GM19397 (cell line): ENCODE measurements around the gene CALY.

ENCODE experiments used
- ATAC-seq: cut with Tn5 transposase; IDR thresholded peaks from one replicate; pipeline ENCODE4 v1.9.1; 2021; ENCODE audit warnings: mild to moderate bottlenecking, moderate library complexity; ENCODE audit not compliant: unreplicated experiment

CALY gene

GRCh38 chr10:133312769-133313145 lies 23.9 kb downstream of the CALY start:
- ATAC-seq: no peak

DNA sequence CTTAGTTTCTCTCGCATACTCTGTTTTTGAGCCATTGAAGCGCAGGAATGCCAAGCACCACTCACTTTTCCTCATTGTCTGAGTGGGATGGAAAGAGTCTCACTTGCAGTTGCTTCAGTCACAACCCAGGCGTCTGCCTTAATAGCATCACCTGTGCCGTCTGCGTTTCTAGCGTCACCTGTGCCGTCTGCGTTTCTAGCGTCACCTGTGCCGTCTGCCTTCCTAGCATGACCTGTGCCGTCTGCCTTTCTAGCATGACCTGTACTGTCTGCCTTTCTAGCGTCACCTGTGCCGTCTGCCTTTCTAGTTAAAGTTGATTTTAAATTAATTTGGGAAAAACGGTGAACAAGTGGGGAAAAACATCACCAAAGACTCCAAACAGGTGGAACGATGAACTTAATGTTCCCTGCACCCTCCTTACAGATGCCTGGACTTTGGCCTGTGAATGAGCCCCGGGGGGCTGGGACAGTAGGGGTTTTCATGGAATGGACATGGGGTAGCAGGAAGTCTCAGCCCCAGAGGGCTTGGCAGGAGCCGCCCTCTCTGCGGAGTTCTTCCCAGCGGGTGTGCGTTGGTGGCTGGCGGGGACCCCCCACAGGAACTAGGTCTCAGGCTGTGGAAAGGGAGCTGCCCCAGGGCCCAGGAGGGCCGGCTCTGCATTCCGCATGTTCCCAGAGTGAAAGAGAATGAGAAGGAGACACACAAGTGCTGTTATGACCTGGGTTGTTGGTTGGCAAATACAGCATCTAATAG lies 24.5 kb downstream of the CALY start:
- ATAC-seq: no peak

GRCh38 chr10:133311570-133311969 lies 25.1 kb downstream of the CALY start:
- no peak for ATAC-seq

- no peak for ATAC-seq
Observed at GRCh38 chr10:133310789-133311188, 25.9 kb downstream of the CALY start.

GRCh38 chr10:133310399-133310755 lies 26.3 kb downstream of the CALY start:
- no peak for ATAC-seq

- ATAC-seq: no peak
Observed at GRCh38 chr10:133309720-133310398, 26.8 kb downstream of the CALY start.

- peak; percentile 78 for ATAC-seq
Observed at GRCh38 chr10:133309100-133309719, 27.5 kb downstream of the CALY start.

DNA sequence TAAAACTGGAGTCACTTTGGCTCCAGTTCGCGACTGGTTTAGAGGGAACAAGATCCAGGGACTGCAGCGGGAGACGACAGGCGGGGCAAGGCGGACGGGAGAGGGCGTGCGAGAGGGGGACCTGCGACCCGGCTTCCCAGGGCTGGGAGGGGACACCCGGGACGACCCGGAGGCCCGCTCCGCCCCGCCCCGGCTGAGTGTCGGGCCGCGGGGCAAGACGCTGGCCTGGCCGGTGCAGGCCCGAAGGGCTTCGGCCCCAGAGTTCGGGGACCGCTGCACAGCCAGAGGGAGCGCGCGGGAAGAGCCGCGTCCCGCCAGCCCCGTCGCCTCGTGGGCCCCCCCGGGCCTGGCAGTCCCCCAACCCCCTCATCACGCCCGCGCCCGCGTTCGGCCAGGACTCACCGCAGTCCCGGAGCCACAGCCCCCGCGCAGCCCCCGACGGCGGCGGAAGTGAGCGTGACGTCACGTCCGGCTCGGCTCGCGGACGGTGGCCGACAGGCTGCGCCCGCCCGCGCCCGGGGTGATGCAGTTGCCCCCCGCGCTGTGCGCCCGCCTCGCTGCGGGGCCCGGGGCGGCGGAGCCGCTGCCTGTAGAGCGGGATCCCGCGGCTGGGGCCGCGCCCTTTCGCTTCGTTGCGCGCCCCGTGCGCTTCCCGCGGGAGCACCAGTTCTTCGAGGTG lies 28.1 kb downstream of the CALY start, which contains the start of the genes TUBGCP2 and ZNF511:
TUBGCP2 (minus strand) TSS at position 452 of the 679 bp plus-strand sequence. CDS start 5,931 bp downstream, outside the sequence.
ZNF511 (plus strand) TSS at position 494 of the 679 bp plus-strand sequence; CDS start at position 524, 30 bp downstream.
- peak; percentile 82 for ATAC-seq

GRCh38 chr10:133307776-133308420 lies 28.8 kb downstream of the CALY start:
- ATAC-seq: peak; percentile 28

DNA sequence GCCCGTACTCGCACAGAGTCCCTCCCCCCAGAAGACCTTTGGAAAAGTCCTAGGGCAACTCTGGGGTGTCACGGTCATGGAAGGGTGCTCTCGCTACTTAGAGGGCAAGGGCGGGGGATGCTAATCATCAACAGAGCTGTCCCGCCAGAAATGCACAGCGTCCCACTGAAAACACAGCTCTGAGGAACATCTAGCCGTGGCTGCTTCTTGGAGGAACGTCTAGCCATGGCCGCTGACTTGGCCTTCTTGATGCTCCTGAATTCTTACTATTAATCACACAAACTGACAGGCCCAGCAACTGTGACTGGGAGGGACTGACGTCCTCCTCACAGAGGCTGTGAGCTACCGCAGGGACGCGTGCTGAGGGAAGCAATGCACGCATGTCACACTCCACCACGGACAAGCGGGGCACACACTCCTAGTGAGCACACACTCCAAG lies 29.7 kb downstream of the CALY start:
- ATAC-seq: no peak

- no peak for ATAC-seq
Observed at GRCh38 chr10:133306097-133306476, 30.6 kb downstream of the CALY start.

- ATAC-seq: no peak
Observed at GRCh38 chr10:133303206-133303605, 33.5 kb downstream of the CALY start.

DNA sequence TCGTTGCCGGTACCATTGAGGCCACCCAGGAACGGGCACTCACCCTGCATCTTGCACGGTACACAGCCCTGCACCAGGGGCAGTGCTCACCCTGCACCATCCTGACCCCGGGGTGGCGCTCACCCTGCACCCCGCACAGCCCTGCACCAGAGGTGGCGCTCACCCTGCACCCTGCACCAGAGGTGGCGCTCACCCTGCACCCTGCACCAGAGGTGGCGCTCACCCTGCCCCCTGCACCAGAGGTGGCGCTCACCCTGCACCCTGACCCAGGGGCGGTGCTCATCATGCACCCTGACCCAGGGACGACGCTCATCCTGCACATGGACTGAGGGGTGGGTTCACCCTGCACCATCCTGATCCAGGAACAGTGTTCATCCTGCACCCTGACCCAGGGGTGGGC lies 34.5 kb downstream of the CALY start:
- no peak for ATAC-seq

DNA sequence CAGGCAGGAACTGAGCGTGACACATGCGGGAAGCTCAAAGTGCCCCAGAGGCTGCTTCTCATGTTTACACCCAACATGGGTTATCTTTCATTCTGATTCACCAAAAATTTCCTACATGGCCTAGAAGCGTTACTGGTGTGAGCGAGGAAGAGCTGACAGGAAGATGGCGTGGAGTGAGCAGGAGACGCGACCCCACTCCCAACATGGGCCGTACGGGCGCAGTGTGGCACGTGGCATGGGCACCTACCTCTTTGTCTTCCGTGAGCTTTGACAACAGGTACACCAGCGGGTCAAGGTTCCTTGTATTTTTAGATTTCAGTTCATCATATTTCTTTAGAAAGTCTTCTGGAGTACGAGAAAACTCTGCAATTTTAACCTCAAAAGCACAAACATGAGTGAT lies 37.0 kb downstream of the CALY start:
- no peak for ATAC-seq

- ATAC-seq: no peak
Observed at GRCh38 chr10:133299224-133299623, 37.5 kb downstream of the CALY start.

- no peak for ATAC-seq
Observed at GRCh38 chr10:133298466-133298865, 38.2 kb downstream of the CALY start.

- ATAC-seq: no peak
Observed at GRCh38 chr10:133297504-133297903, 39.2 kb downstream of the CALY start.

GRCh38 chr10:133295426-133296320 lies 41.0 kb downstream of the CALY start:
- ATAC-seq: no peak

GRCh38 chr10:133294189-133294588 lies 42.5 kb downstream of the CALY start:
- ATAC-seq: no peak

- ATAC-seq: no peak
Observed at GRCh38 chr10:133293810-133294119, 42.9 kb downstream of the CALY start.
